Measurements from ENCODE around the gene TUBE1.
"Not testable (repeated sequence)": the region's sequence is repeated elsewhere in the genome, so short reads cannot be mapped to it uniquely, and the experiment has no call there.

Gene TUBE1

GRCh38 chr6:112087136-112087911, at the start of gene TUBE1, which contains the start of gene FAM229B:
TSS of gene TUBE1 (minus strand) at chr6:112087482. CDS start at chr6:112087434, 48 bp downstream.
TSS of gene FAM229B (plus strand) at chr6:112087591. CDS start at chr6:112099284, 11,693 bp downstream.
- no peak for TF ChIP-seq ZNF274 (IDR thresholded peaks at IDR 0.05; ENCODE audit: low read depth, low read length)

DNA sequence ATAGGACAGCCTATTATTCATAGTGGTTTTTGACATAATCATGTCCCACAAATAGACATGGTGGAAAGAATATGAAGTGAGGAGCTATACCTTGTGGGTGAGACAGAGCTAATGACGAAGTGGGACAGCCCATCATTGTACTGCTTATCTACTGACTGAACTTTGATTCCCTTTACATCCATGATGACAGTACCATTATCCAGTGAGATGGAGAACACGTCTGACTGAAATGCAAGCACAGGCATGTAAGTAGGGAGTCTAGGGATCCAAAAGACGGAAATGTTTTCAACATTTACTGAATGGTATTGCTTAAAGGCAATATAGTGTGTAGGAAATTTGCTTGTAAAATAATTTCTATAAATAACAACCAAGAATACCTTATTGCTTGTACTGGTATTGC, 43.6 kb upstream of the TUBE1 start:
- TF ChIP-seq ZNF274 (IDR thresholded peaks at IDR 0.05; ENCODE audit: low read depth, low read length) = no peak
- H3K4me3 ChIP-seq (ENCODE audit: low read length) = no peak overlapping the region

More at GRCh38 chr6:112087136-112087911, at the start of gene TUBE1, which contains the start of gene FAM229B:
- peak within 1 kb of the TSS; percentile 89 for H3K4me3 ChIP-seq (ENCODE audit: low read length)

DNA sequence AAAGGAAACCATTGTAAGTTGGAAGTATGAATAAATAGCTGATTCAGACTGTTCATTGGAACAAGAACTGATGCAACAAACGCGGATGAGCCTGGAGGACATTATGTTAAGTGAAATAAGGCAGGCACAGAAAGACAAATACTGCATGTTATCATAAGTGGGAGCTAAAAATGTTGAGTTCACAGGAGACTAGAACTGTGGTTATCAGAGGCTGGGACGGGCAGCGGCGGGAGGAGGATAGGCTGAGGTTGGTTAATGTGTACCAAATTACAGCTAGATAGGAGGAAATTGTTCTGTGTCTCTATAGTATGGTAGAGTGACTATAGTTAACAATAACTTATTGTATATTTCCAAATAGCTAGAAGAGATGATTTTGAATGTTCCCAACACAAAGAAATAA, 40.9 kb upstream of the TUBE1 start:
- no peak for TF ChIP-seq ZNF274 (IDR thresholded peaks at IDR 0.05; ENCODE audit: low read depth, low read length)
- no peak overlapping the region for H3K4me3 ChIP-seq (ENCODE audit: low read length)

- no peak overlapping the region for H3K4me3 ChIP-seq (ENCODE audit: low read length)
- TF ChIP-seq ZNF274 (IDR thresholded peaks at IDR 0.05; ENCODE audit: low read depth, low read length) = no peak
Measured at GRCh38 chr6:112123982-112124381, 36.7 kb upstream of the TUBE1 start.

DNA sequence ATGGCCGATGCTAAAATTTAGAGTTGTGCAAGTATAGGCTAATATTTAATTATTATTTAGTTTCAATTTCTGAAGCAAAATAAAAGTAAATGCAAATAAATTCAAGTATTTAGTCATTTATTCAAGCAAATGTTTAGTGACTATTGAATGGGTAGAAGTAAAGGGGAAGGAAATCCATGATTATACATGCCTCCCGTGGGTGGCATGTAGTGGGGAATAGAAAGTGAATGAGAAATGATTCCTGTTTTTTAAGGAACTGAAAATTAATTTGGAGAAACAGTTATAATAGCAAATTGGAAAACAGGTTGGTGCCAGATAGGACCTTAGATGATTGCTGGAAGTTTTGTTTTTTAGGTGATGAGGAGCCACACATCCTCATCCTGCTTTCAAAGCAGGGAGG, 35.5 kb upstream of the TUBE1 start:
- TF ChIP-seq ZNF274 (IDR thresholded peaks at IDR 0.05; ENCODE audit: low read depth, low read length) = no peak
- H3K4me3 ChIP-seq (ENCODE audit: low read length) = no peak overlapping the region

DNA sequence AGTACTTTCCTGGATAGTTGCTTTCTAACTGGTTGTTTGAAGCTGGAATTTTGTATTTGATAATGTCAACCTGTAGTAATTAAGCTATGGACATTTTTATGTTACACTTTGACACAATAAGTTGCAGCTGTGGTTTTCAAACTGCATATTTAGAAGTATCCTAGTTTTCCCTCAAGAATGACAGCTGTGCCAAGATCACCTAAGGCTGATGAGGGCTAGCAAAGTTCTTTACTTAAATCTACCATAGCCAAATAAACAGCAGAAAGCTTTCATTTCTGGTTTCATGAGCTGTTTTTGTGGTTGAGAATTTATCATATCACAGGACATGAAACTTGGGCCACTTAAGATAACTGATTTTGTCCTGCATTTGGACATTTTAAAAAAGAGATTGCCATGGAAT, 30.8 kb upstream of the TUBE1 start:
- H3K4me3 ChIP-seq (ENCODE audit: low read length) = no peak overlapping the region
- no peak for TF ChIP-seq ZNF274 (IDR thresholded peaks at IDR 0.05; ENCODE audit: low read depth, low read length)

GRCh38 chr6:112117554-112117953, 30.3 kb upstream of the TUBE1 start:
- TF ChIP-seq ZNF274 (IDR thresholded peaks at IDR 0.05; ENCODE audit: low read depth, low read length) = no peak
- no peak overlapping the region for H3K4me3 ChIP-seq (ENCODE audit: low read length)

DNA sequence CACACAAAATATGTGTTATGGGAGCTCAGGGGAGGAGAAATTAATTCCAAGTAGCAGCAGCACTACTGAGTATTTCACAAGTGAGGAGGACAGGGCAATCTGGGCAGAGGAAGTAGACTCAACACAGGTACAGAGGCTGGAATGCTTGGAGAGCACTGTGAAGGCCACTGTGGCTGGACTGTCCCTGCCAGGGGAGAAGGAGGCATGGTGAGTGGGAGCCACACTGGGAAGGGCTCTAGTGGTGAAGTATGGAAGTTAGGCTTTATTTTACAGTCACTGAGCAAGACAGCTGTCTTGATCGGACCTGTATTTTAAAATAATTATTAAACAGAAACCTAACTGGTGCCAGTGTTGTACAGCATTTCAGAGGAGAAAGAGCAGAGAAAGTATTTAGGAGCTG, 28.9 kb upstream of the TUBE1 start:
- H3K4me3 ChIP-seq (ENCODE audit: low read length) = no peak overlapping the region
- no peak for TF ChIP-seq ZNF274 (IDR thresholded peaks at IDR 0.05; ENCODE audit: low read depth, low read length)

DNA sequence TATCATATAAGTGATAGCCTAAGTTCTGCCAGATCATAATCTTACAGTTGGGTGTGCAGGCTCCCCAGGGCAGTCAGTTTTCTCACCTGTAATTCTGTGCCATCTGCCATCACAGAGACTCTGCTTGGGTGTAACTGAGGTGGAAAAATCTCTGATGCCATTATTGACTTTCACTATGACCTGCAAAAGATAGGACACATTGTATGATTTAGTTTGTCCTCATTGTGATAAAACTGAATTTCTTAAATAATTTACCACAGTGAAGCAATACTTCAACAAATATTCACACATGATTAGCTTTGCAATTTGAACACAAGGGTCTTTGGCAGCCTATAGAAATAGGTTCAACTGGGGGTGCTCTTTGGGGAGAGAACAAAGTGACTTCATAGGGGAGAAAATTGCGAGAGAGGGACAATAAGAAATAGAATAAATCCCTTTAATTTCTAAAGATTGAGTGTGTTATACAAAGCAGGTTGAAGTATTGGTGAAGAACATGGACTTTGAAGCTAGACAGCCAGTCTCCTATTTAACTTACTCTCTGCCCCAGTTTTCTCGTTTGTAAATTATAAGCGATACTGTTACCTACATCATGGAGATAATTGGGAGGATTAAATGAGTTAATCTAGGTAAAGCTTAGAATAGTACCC, 27.4 kb upstream of the TUBE1 start:
- no peak for TF ChIP-seq ZNF274 (IDR thresholded peaks at IDR 0.05; ENCODE audit: low read depth, low read length)
- H3K4me3 ChIP-seq (ENCODE audit: low read length) = no peak overlapping the region

DNA sequence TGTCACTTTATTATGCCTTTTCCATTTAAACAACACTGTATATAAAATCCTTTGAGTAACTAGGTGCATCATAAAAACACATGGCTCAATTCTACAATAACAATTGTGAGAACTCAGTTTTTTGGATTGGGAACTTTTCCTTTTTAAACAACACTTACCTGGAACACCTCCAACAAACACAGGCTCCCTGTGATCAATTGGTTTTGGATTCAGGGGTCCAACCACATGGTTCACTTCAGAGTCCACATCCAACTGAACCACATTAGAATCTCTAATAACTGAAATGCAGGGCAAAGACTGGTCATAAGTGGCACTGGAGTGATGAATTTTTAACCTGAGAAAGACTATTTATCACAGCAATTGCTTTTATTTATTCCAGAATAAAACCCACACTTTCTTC, 26.6 kb upstream of the TUBE1 start:
- no peak overlapping the region for H3K4me3 ChIP-seq (ENCODE audit: low read length)
- no peak for TF ChIP-seq ZNF274 (IDR thresholded peaks at IDR 0.05; ENCODE audit: low read depth, low read length)

GRCh38 chr6:112113431-112113830, 26.1 kb upstream of the TUBE1 start:
- no peak for TF ChIP-seq ZNF274 (IDR thresholded peaks at IDR 0.05; ENCODE audit: low read depth, low read length)
- H3K4me3 ChIP-seq (ENCODE audit: low read length) = no peak overlapping the region

- TF ChIP-seq ZNF274 (IDR thresholded peaks at IDR 0.05; ENCODE audit: low read depth, low read length) = no peak
- H3K4me3 ChIP-seq (ENCODE audit: low read length) = no peak overlapping the region
Measured at GRCh38 chr6:112109262-112109661, 22.0 kb upstream of the TUBE1 start.

DNA sequence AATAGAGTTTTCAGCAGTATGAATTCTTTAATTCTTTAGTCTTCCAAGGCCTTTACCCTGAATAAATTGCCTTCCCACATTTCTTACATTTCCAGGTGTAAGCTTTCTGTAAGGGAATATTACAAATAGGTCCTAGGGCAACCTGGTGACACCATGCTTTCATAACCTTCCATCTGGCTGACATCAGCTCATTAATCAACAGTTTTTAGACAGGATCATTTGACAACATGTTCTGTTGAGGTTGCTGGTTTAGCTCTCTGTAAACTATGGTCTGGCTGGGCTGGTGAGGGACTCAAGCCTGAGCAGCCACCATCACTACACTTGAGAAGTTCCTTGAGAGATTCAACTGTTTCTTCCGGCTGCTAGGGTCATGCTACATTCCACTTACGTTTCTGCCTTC, 19.3 kb upstream of the TUBE1 start:
- no peak overlapping the region for H3K4me3 ChIP-seq (ENCODE audit: low read length)
- no peak for TF ChIP-seq ZNF274 (IDR thresholded peaks at IDR 0.05; ENCODE audit: low read depth, low read length)

GRCh38 chr6:112106026-112106425, 18.7 kb upstream of the TUBE1 start:
- not testable (repeated sequence) for H3K4me3 ChIP-seq (ENCODE audit: low read length)

GRCh38 chr6:112100561-112100960, 13.3 kb upstream of the TUBE1 start:
- no peak for TF ChIP-seq ZNF274 (IDR thresholded peaks at IDR 0.05; ENCODE audit: low read depth, low read length)
- H3K4me3 ChIP-seq (ENCODE audit: low read length) = no peak overlapping the region
